ENCODE measurements around the gene ROR1. TPM values are rescaled to one million over a fixed set of nuclear protein-coding genes. Genes with fewer than 3 reads are reported as not detected.

The ROR1 gene
- total RNA-seq, 4 donors from 2014 or later = 10.6 to 21.7 (median 15.1) TPM

GRCh38 chr1:63915121-63915520 is 141.3 kb downstream of the ROR1 start:
- H3K9me3 ChIP-seq = no peaks in the 10 kb centered on the region
- DNase-seq (ENCODE audit: low spot score in 2 of 2) = no peak
- H3K4me3 ChIP-seq = no peak overlapping the region
- 93% methylated on average over 1 of the region's 1 CpG for WGBS
- H3K27me3 ChIP-seq = no peaks in the 10 kb centered on the region
- H3K27ac ChIP-seq = no peak overlapping the region
- no peak for TF ChIP-seq CTCF (IDR thresholded peaks at IDR 0.05)
- TF ChIP-seq POLR2A (IDR thresholded peaks at IDR 0.05) = no peak
- TF ChIP-seq POLR2AphosphoS5 (IDR thresholded peaks at IDR 0.05) = no peak
- H3K36me3 ChIP-seq = no peaks in the 10 kb centered on the region
- peaks cover 8% of the 10 kb centered on the region for H3K4me1 ChIP-seq

- TF ChIP-seq POLR2AphosphoS5 (IDR thresholded peaks at IDR 0.05) (no peak), CTCF (IDR thresholded peaks at IDR 0.05) (no peak), POLR2A (IDR thresholded peaks at IDR 0.05) (no peak), EP300 (IDR thresholded peaks at IDR 0.05) (no peak)
- 93% methylated on average over 2 of the region's 2 CpGs for WGBS
- no peak for DNase-seq (ENCODE audit: low spot score in 2 of 2)
Observed at GRCh38 chr1:63916485-63917360, 142.9 kb downstream of the ROR1 start.

GRCh38 chr1:63917571-63918417 is 144.0 kb downstream of the ROR1 start:
- Histone ChIP-seq H3K27me3 (no peaks in the 10 kb centered on the region), H3K36me3 (no peaks in the 10 kb centered on the region), H3K9me3 (no peaks in the 10 kb centered on the region), H3K4me3 (no peak overlapping the region), H3K4me1 (peaks cover 11% of the 10 kb centered on the region), H3K27ac (no peak overlapping the region)
- 91% methylated on average over 13 of the region's 13 CpGs for WGBS
- TF ChIP-seq POLR2AphosphoS5 (IDR thresholded peaks at IDR 0.05) (no peak), POLR2A (IDR thresholded peaks at IDR 0.05) (no peak), EP300 (IDR thresholded peaks at IDR 0.05) (no peak), CTCF (IDR thresholded peaks at IDR 0.05) (no peak)
- DNase-seq (ENCODE audit: low spot score in 2 of 2) = no peak

More at GRCh38 chr1:63916485-63917360, 142.9 kb downstream of the ROR1 start:
- Histone ChIP-seq H3K36me3 (no peaks in the 10 kb centered on the region), H3K4me3 (no peak overlapping the region), H3K27me3 (no peaks in the 10 kb centered on the region), H3K4me1 (peaks cover 17% of the 10 kb centered on the region), H3K9me3 (no peaks in the 10 kb centered on the region), H3K27ac (no peak overlapping the region)

- Histone ChIP-seq H3K4me3 (no peak overlapping the region), H3K36me3 (no peaks in the 10 kb centered on the region), H3K27me3 (no peaks in the 10 kb centered on the region), H3K4me1 (peaks cover 9% of the 10 kb centered on the region), H3K9me3 (no peaks in the 10 kb centered on the region), H3K27ac (no peak overlapping the region)
- no peak for DNase-seq (ENCODE audit: low spot score in 2 of 2)
- TF ChIP-seq POLR2A (IDR thresholded peaks at IDR 0.05) (no peak), CTCF (IDR thresholded peaks at IDR 0.05) (no peak), EP300 (IDR thresholded peaks at IDR 0.05) (no peak), POLR2AphosphoS5 (IDR thresholded peaks at IDR 0.05) (no peak)
- 76% methylated on average over 10 of the region's 10 CpGs for WGBS
Observed at GRCh38 chr1:63918418-63918945, 144.7 kb downstream of the ROR1 start.

Measured in suprapubic skin (tissue), 4 donors.